GM18520 (cell line): ENCODE measurements around the gene ATG10.
"Not testable (repeated sequence)": the region's sequence is repeated elsewhere in the genome, so short reads cannot be mapped to it uniquely, and the experiment has no call there.

Experiments used
- ATAC-seq: cut with Tn5 transposase; IDR thresholded peaks from one replicate; pipeline ENCODE4 v1.9.1; 2021; ENCODE audit not compliant: unreplicated experiment

ATG10 gene

DNA sequence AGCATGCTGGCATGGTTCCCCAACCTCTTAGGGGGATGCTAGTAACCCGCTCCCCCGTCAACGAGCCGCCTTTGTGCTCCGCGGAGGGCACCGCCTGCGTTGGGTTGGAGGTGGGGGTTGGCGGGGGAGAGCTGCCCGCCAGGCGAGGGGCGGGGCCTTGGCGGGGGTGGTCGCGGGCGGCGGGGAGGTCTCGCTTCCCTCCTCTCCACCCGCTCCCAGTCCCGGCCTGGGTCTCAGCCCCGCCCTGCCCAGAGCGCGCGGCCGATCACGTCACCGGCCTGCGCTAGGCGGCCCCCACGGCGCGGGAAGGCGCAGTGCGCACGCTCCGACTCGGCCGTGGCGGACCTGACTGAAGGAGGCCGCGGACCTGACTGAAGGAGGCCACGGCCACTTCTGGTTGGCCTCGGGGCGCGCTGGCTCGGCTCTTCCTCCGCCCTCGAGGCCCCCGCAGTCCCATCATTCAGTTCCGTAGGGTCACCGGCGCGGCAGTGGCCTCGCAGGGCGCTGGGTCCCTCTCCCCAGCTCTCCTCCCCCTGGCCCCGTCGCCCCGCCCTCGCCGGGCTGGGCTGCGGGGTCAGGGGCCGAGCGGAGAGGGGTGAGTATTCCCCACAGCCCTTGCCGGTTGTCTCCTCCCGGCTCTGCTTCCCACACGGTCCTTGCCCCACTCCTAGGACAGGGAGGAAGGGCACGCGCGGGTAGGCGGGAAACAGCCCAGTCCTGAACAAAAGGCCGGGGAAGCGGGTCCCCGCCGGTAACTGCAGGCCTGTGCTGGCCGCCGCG, at the start of gene ATG10:
Gene ATG10, plus strand, starts transcription at position 312 of the 780 bp plus-strand sequence. CDS start 15,548 bp downstream, outside the sequence.
- ATAC-seq, result peak; percentile 97

GRCh38 chr5:81922854-81923279, 49.0 kb upstream of the ATG10 start:
- peak; percentile 74 for ATAC-seq

DNA sequence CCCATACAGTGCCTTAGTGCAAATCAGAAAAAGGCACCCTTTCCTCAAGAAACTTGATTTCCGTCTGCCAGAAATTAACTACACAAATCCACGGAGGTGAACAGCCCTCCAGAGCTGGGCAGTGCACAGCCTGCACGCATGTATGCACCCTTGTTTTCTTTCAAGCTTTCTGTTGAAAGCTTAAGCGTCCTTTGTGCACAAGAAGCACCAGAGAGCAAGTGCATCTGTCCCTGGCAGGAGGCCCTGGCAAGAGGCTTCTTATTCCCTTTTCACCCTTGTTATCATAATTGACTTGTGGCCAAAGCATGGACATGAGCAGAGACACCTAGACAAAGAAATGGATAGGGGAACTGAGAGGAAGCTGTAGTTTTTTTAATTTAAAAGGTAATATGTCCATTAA, 47.4 kb upstream of the ATG10 start:
- no peak for ATAC-seq

GRCh38 chr5:81925009-81925408, 46.8 kb upstream of the ATG10 start:
- no peak for ATAC-seq

- no peak for ATAC-seq
Measured at GRCh38 chr5:81925981-81926380, 45.8 kb upstream of the ATG10 start.

DNA sequence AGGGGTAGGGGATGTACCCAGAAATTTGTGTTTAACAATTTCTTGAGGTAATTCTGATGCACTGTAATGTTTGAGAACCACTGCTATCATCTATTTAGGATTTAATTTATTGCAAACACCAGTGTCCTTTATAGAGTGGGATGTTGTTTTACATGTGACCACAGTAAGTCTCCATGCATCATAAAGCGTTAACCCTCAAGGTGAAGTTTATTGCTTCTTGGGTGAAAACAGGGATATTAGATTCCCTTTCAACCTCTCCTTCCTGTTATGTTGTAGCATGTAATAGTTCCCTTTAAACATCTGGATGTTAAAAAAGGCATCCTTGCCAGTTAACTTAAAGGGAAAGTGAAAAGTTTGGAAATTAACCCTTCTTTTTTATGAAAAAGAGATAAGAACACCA, 35.8 kb upstream of the ATG10 start:
- ATAC-seq, result no peak

- no peak for ATAC-seq
Measured at GRCh38 chr5:81936750-81937149, 35.1 kb upstream of the ATG10 start.

DNA sequence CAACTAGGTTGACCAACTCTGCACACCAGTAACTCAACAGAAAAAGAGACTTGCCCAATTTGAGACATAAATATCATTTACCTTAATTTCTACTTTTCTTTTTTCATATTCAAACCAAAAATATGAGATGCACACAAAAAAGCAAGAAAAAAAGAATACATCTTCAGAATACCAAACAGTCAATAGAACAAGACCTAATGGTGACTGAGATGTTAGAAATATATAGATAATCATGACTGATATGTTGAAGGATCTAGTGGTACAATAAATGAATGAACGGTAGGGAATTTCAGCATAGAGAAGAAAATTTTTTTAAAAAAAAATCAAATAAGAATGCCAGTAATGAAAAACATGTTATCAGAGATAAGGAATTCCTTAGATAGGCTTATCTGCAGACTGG, 29.1 kb upstream of the ATG10 start:
- ATAC-seq, result no peak

DNA sequence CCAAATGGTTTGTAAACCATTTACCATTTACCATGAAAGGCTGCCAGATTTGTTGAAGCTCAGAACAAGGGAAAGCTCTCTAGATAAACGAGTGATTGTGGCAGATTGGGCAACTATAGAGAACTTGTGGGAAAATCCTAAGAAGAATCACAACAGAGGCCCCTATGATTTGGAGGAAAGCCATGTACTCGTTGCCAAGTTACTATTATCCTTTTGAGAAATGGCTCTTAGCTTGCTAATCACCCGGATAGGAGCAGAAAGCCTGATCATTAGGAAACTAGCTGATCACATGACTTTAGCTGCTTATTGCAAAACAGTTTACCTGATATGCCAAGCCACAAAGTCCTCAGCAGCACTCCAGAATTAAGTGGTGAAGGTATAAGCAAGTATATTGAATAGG, 23.5 kb upstream of the ATG10 start:
- ATAC-seq, result no peak

- ATAC-seq, result no peak
Measured at GRCh38 chr5:81949462-81949861, 22.4 kb upstream of the ATG10 start.

GRCh38 chr5:81950996-81951395, 20.8 kb upstream of the ATG10 start:
- ATAC-seq, result no peak

GRCh38 chr5:81954796-81955195, 17.0 kb upstream of the ATG10 start:
- ATAC-seq, result not testable (repeated sequence)

GRCh38 chr5:81958129-81958528, 13.7 kb upstream of the ATG10 start:
- ATAC-seq, result not testable (repeated sequence)

DNA sequence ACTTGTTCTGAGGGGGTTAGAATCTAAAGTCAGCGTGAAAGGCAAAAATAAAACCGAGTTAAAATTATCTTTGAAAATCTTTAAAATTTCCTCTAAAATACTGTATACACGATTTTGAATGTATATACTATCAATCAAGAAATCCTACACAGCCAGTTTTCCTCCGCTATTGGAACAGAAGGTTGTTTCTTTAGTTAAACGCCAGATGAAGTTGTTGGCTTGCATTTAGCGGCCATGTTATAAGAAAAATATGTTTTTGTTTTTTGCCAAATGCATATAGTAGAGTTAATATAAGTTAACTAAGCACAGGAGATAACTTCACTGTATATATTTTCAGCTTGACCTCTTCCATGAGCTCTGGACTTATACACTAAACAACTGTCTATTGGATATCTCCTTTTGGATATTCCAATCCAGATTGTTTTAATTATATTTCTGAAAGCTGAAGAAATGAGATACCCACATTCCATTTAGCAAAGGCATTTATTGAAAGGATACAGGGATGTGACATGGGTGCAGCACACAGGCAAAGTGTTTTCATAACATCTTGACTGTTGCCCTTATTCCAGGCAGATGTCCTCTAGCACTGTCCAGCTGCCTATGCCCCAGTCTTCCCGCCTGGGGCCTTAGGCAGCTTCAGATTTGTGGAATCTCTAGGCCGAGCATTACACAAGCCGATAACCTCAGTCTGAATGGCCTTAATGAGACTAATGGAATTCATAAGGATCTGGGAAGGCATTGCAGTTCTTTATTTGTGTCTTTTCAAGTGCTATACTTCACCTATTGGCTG, 10.0 kb upstream of the ATG10 start:
- ATAC-seq, result no peak

DNA sequence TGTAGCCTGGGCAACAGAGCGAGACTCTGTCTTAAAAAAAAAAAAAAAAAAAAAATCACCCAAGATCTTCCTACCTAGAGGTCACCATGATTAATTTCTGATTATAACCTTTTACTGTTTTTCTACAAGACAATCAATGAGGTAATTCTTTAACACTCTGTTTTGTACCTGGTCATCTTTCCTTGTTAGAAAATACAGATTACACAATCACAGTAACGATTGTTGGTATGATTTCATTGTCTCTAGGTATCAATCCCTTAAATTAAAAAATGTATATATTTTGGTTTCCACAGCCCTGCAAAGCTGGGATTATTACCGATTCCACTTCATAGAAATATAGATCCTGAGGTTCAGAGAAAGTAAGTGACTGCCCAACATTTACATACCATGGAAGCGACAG, 8.3 kb upstream of the ATG10 start:
- no peak for ATAC-seq

- ATAC-seq, result no peak
Measured at GRCh38 chr5:81965524-81965923, 6.3 kb upstream of the ATG10 start.

GRCh38 chr5:81969226-81969625, 2.6 kb upstream of the ATG10 start:
- ATAC-seq, result no peak

- no peak for ATAC-seq
Measured at GRCh38 chr5:81969912-81970311, 1.9 kb upstream of the ATG10 start.

- no peak for ATAC-seq
Measured at GRCh38 chr5:81971111-81971711, 612 bp upstream of the ATG10 start.

GRCh38 chr5:81972492-81972783, 615 bp downstream of the ATG10 start:
- ATAC-seq, result peak; percentile 21

DNA sequence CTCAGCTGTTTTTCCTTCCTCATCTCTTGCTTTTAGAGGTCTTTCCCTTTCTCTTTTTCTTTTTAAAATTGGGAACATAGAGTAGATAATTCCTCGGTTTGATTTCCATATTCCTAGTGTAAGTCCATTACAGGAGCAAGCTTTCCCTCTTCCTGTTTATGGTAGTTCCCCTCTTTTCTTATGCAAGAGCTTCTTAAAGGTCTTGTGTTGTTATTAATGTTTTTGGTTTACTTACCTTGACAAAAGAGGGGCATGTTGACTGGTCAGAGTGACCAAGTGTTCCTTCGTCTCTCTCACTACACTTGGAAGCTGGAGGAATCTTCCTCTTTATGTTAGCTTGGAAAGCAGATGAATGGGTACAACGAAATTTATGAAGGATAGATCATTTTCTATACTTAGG, 8.3 kb downstream of the ATG10 start:
- no peak for ATAC-seq
